ENCODE measurements around the gene CRYBB2.

The CRYBB2 gene, protein sequence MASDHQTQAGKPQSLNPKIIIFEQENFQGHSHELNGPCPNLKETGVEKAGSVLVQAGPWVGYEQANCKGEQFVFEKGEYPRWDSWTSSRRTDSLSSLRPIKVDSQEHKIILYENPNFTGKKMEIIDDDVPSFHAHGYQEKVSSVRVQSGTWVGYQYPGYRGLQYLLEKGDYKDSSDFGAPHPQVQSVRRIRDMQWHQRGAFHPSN

DNA sequence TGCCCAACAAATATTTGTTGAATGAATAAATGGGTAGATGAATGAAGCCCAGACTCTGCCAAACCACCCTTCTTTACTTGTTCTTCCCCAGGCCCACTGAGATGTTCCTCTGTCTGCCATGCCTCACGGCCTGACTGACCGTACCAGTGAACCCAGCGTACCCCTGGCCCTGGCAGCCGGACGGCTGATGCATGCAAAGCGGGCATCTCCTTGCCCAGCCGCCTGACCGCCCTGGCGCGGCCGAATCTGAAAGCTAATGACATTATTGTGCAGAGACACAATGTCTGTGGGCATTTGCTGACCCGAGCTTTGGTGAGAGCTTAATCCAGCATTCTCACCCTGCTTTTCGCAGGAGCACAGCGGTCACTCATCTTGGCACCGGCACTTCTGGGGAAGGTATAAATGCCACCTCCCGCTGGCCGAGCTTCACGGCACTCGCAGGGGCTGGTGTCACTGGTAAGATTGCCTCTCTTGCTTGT lies at the start of gene CRYBB2:
TSS of gene CRYBB2 (plus strand) at position 429 of the 479 bp plus-strand sequence. CDS start 1,791 bp downstream, outside the sequence.
- H3K4me3 ChIP-seq (replicated peaks; ENCODE audit: low read depth, low read length) = no peak within 1 kb of the TSS
- H3K36me3 ChIP-seq (ENCODE audit: control insufficient read depth, insufficient read depth, low read length) = no peaks in the 10 kb centered on the region
- DNase-seq (ENCODE audit: extremely low read depth, insufficient read length) = no peak
- H3K27me3 ChIP-seq (replicated peaks; ENCODE audit: control insufficient read depth, insufficient read depth, low read length) = no peaks in the 10 kb centered on the region; the same call in 1 of the 2 replicates
- TF ChIP-seq, protein P1, sequence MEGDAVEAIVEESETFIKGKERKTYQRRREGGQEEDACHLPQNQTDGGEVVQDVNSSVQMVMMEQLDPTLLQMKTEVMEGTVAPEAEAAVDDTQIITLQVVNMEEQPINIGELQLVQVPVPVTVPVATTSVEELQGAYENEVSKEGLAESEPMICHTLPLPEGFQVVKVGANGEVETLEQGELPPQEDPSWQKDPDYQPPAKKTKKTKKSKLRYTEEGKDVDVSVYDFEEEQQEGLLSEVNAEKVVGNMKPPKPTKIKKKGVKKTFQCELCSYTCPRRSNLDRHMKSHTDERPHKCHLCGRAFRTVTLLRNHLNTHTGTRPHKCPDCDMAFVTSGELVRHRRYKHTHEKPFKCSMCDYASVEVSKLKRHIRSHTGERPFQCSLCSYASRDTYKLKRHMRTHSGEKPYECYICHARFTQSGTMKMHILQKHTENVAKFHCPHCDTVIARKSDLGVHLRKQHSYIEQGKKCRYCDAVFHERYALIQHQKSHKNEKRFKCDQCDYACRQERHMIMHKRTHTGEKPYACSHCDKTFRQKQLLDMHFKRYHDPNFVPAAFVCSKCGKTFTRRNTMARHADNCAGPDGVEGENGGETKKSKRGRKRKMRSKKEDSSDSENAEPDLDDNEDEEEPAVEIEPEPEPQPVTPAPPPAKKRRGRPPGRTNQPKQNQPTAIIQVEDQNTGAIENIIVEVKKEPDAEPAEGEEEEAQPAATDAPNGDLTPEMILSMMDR (IDR thresholded peaks at IDR 0.05; ENCODE audit: insufficient read depth, low read length, poor library complexity, severe bottlenecking) = no peak

DNA sequence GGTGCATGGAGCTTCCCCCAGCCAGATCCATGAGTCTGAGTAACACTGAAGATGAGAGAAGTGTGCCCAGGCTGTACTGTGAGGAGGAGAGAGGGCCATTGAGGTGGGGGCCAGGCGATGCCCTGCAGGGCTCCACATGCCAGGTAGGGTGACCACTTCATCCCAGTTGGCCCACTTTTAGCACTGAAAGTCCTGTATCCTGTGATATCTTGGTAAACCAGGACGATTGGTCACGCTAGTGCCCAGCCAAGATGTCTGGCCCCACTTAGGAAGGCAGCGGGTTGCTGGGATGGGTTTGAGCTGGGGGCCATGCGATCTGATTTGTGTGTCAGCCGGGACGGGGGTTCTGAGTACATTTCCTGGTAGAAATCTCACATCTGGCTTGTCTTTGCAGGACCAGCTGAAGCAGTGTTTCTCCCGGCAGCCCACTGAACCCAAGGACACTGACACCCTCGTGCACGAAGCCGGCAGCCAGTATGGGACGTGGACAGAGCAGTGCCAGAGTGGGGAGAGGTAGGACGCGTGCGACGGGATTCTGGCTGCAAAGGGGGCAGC lies 48.9 kb upstream of the CRYBB2 start:
- no peak for DNase-seq (ENCODE audit: extremely low read depth, insufficient read length)
- H3K4me3 ChIP-seq (replicated peaks; ENCODE audit: low read depth, low read length) = no peak overlapping the region
- TF ChIP-seq, protein P1 (IDR thresholded peaks at IDR 0.05; ENCODE audit: insufficient read depth, low read length, poor library complexity, severe bottlenecking) = no peak
- H3K36me3 ChIP-seq (ENCODE audit: control insufficient read depth, insufficient read depth, low read length) = no peaks in the 10 kb centered on the region
- H3K27me3 ChIP-seq (replicated peaks; ENCODE audit: control insufficient read depth, insufficient read depth, low read length) = no peaks in the 10 kb centered on the region; the same call in 1 of the 2 replicates

DNA sequence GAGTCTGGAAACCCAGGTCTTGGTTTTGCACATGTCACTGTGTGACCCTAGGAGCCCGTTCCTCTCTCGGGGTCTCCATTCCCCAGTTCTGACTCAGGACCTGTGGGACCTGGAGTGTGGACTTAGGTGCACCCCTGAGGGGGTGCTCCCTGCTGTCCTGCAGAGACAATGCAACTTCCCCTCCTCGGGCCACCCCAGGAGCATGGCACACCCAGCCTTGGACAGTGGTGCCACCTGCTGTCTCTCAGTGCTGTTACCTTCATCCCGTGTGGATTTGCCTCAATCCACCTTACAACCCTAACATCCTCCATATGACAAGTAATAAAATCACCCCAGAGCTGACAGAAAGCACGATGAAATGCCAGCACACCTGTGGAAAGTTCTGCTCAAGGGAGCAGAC lies 47.3 kb upstream of the CRYBB2 start:
- DNase-seq (ENCODE audit: extremely low read depth, insufficient read length) = no peak
- TF ChIP-seq, protein P1 (IDR thresholded peaks at IDR 0.05; ENCODE audit: insufficient read depth, low read length, poor library complexity, severe bottlenecking) = peak; percentile 44

DNA sequence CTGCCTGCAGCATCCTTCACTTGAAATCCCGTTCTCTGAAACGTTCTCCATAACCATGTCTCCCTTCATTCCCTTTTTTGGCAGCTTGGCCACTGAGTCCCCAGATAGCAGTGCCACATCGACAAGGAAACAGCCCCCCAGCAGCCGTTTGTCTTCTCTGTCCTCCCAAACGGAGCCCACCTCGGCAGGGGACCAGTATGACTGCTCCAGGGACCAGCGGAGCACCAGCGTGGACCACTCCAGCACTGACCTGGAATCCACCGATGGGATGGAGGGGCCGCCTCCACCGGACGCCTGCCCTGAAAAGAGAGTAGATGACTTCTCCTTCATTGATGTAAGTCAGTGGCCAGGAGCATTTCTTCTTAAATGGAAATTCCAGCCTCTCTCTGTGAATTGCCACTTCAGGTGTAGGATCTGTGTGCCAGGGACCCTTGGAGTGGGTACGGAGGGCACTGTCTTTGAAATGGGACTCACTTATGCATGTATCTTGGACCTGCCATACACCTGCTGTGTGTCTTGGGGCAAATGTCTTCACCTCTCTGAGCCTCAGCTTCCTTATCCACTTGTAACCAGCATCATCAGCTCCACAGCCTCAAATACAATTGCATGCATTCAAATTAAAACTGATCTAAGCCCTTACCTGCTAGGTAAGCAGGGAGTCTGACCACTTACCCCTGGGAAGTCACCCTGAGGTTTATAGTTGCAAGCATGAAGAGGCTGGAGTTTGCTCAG lies 45.1 kb upstream of the CRYBB2 start:
- H3K27me3 ChIP-seq (replicated peaks; ENCODE audit: control insufficient read depth, insufficient read depth, low read length) = no peaks in the 10 kb centered on the region; the same call in 1 of the 2 replicates
- no peaks in the 10 kb centered on the region for H3K36me3 ChIP-seq (ENCODE audit: control insufficient read depth, insufficient read depth, low read length)
- no peak for DNase-seq (ENCODE audit: extremely low read depth, insufficient read length)
- TF ChIP-seq, protein P1 (IDR thresholded peaks at IDR 0.05; ENCODE audit: insufficient read depth, low read length, poor library complexity, severe bottlenecking) = no peak
- no peak overlapping the region for H3K4me3 ChIP-seq (replicated peaks; ENCODE audit: low read depth, low read length)

More for the DNA sequence above, 47.3 kb upstream of the CRYBB2 start:
- Histone ChIP-seq H3K4me3 (replicated peaks; ENCODE audit: low read depth, low read length) (no peak overlapping the region), H3K27me3 (replicated peaks; ENCODE audit: control insufficient read depth, insufficient read depth, low read length) (no peaks in the 10 kb centered on the region; the same call in 1 of the 2 replicates), H3K36me3 (ENCODE audit: control insufficient read depth, insufficient read depth, low read length) (no peaks in the 10 kb centered on the region)

DNA sequence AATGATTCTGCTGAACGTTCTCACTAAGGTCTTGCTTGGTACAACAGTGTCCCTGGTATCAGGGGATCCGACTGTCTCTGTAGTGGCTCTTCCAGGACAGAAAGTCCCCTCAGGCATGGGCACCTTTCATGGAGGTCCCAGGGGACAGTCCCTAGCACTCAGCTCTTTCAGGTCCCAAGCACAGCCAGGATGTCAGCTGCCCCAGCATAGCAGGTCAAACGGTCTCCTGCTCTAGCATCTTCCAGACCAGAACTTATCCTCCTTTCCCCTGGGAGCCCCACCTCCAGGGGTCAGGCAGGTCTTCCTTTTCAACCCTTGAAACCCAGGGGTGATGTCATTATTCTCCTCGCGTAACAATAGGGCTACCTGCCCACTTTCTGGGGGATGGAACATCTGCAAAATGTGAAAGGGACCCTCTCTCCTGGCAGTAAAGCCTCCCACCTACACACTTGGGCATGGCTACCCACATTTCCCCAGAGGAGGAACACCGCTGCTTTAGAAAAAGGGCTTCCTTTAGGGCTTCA lies 44.5 kb upstream of the CRYBB2 start:
- no peak overlapping the region for H3K4me3 ChIP-seq (replicated peaks; ENCODE audit: low read depth, low read length)
- H3K36me3 ChIP-seq (ENCODE audit: control insufficient read depth, insufficient read depth, low read length) = no peaks in the 10 kb centered on the region
- TF ChIP-seq, protein P1 (IDR thresholded peaks at IDR 0.05; ENCODE audit: insufficient read depth, low read length, poor library complexity, severe bottlenecking) = no peak

More for the DNA sequence above, 44.5 kb upstream of the CRYBB2 start:
- no peak for DNase-seq (ENCODE audit: extremely low read depth, insufficient read length)
- no peaks in the 10 kb centered on the region for H3K27me3 ChIP-seq (replicated peaks; ENCODE audit: control insufficient read depth, insufficient read depth, low read length)
